Upper lobe of left lung (tissue), 6 donors: ENCODE measurements around the gene DLGAP4. TPM values are rescaled to one million over a fixed set of nuclear protein-coding genes. Genes with fewer than 3 reads are reported as not detected.
A peak's percentile ranks its signal among the peaks of the same experiment; 100 is the strongest.

ENCODE experiments used
- ATAC-seq, 2 donors: fragments of 200-7000 bp; cut with Tn5 transposase; one replicate each; pipeline ENCODE4 v1.9.1; 2022; ENCODE audit warnings: mild to moderate bottlenecking in 2 of 2, moderate library complexity in 2 of 2; ENCODE audit not compliant: low FRiP score in 2 of 2
- DNase-seq, 2 donors: peaks; one replicate each; pipeline ENCODE4 v3.0.0-alpha.2; 2019 to 2020
- H3K27ac ChIP-seq, 4 donors: fragments of 200-600 bp; sonication (generic); one replicate each; pipeline ENCODE4 v1.5.1; 2016 to 2019
- H3K27me3 ChIP-seq, 4 donors: fragments of 200-600 bp; sonication (generic); one replicate each; pipeline ENCODE4 v1.5.1; 2017 to 2019
- H3K36me3 ChIP-seq, 4 donors: fragments of 200-600 bp; sonication (generic); one replicate each; pipeline ENCODE4 v1.5.1; 2016 to 2019
- H3K4me1 ChIP-seq, 4 donors: fragments of 200-600 bp; sonication (generic); one replicate each; pipeline ENCODE4 v1.5.1; 2018 to 2019
- H3K4me3 ChIP-seq, 4 donors: fragments of 200-600 bp; sonication (generic); one replicate each; pipeline ENCODE4 v1.5.1; 2017 to 2019; ENCODE audit warnings: mild to moderate bottlenecking in 2 of 4, moderate library complexity in 1 of 4
- H3K9me3 ChIP-seq, 4 donors: fragments of 200-600 bp; sonication (generic); one replicate each; pipeline ENCODE4 v1.5.1; 2018 to 2019
- CTCF ChIP-seq, 6 experiments: fragments of 450-650 bp in 4 of 6; fragments of 200-600 bp in 2 of 6; sonication (generic) in 2 of 6; IDR thresholded peaks; one replicate each; pipeline ENCODE4 v1.5.1; 2016 to 2019; ENCODE audit warnings: antibody characterized with exemption in 6 of 6
- EP300 ChIP-seq, 4 donors: sonication (generic); formaldehyde crosslinking; IDR thresholded peaks; one replicate each; pipeline ENCODE4 v1.5.1; 2017; ENCODE audit warnings: antibody characterized with exemption in 4 of 4, control low read depth in 2 of 4
- POLR2A ChIP-seq, 4 donors: fragments of 450-650 bp; IDR thresholded peaks; one replicate each; pipeline ENCODE4 v1.5.1; 2016 to 2017; ENCODE audit warnings: antibody characterized with exemption in 4 of 4, mild to moderate bottlenecking in 2 of 4
- POLR2AphosphoS5 ChIP-seq, 2 donors: sonication (generic); formaldehyde crosslinking; IDR thresholded peaks; one replicate each; pipeline ENCODE4 v1.5.1; 2017; ENCODE audit warnings: antibody characterized with exemption in 2 of 2
- WGBS, 2 donors: methylation state at CpG; one replicate each; pipeline ENCODE4 v1.1.5; 2017 to 2018; 5-methylcytosine and 5-hydroxymethylcytosine counted together
- total RNA-seq, 6 donors: library from RNA; depleted of rRNA in 4 of 6; stranded (reverse); fragments of >200 nt in 4 of 6; gene quantifications; one replicate each; pipeline versions ENCODE4 v1.1.0 to v1.2.1, GENCODE V29; 2016 to 2021
- donor health status: DM: no; HTN: no; CAD: no; lungs with moderate emphysema.
- donor health status: DM: no; HTN: yes; CAD: no; lungs with severe emphysema.

Gene DLGAP4
- total RNA-seq, 6 donors from 2014 or later, result 31.5 to 92.0 (median 49.9) TPM

GRCh38 chr20:36544134-36545018, 238.2 kb downstream of the DLGAP4 start:
- Histone ChIP-seq H3K9me3 (no peaks in the 10 kb centered on the region), H3K4me1 (peaks cover 27 to 46% (median 37%) of the 10 kb centered on the region in 4 donors), H3K27ac (peak overlapping the region; percentile 76 to 92 (median 86)), H3K27me3 (no peaks in the 10 kb centered on the region), H3K4me3 (peak overlapping the region in 1 of 4 donors; percentile 63), H3K36me3 (peaks cover 0 to 46% (median 18%) of the 10 kb centered on the region in 4 donors)
- WGBS, 2 donors, result 63 to 70% methylated on average over 11 to 13 of the region's 15 CpGs
- TF ChIP-seq CTCF (IDR thresholded peaks at IDR 0.05) (no peak), POLR2A (IDR thresholded peaks at IDR 0.05) (no peak), POLR2AphosphoS5 (IDR thresholded peaks at IDR 0.05) (no peak), EP300 (IDR thresholded peaks at IDR 0.05) (no peak)
- ATAC-seq (no peak), DNase-seq (peak in 1 of 2 donors; percentile 32)

DNA sequence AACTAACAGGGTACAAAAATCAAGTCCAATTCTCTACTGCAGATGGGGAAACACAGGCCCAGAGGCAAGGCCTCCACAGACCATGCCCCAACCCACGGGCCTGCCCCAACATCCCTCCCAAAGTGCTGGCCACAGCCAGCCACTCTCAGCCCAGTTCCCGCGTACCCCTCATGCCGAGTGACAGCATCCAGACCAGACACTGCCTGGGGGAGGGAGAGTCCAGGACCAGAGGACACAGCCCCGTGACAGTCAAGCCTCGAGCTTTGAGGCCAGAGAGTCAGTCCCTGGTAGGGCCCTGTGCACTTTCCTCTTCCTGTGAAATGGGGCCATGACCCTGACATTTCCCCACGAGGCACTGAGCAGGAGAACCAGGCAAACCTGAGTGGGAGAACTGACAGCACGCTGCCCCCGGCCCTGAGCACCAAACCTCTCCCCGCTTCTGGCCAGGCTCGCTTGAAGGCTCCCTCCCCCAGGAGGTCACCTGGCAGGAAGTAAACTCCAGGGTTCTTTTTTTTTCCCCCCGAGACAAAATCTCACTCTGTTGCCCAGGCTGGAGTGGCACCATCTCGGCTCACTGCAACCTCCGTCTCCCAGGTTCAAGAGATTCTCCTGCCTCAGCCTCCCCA, 240.1 kb downstream of the DLGAP4 start:
- Histone ChIP-seq H3K36me3 (peaks cover 0 to 46% (median 19%) of the 10 kb centered on the region in 4 donors), H3K4me3 (no peak overlapping the region), H3K4me1 (peaks cover 27 to 39% (median 33%) of the 10 kb centered on the region in 4 donors), H3K27ac (no peak overlapping the region), H3K27me3 (no peaks in the 10 kb centered on the region), H3K9me3 (no peaks in the 10 kb centered on the region)
- 67 to 87% methylated on average over 9 to 12 of the region's 14 CpGs for WGBS, 2 donors
- DNase-seq (no peak), ATAC-seq (no peak)
- TF ChIP-seq POLR2AphosphoS5 (IDR thresholded peaks at IDR 0.05) (no peak), CTCF (IDR thresholded peaks at IDR 0.05) (no peak), EP300 (IDR thresholded peaks at IDR 0.05) (no peak), POLR2A (IDR thresholded peaks at IDR 0.05) (no peak)

GRCh38 chr20:36547186-36548005, 241.3 kb downstream of the DLGAP4 start:
- Histone ChIP-seq H3K27ac (no peak overlapping the region), H3K4me1 (peaks cover 23 to 30% (median 25%) of the 10 kb centered on the region in 4 donors), H3K9me3 (no peaks in the 10 kb centered on the region), H3K27me3 (no peaks in the 10 kb centered on the region), H3K4me3 (no peak overlapping the region), H3K36me3 (peaks cover 0 to 46% (median 19%) of the 10 kb centered on the region in 4 donors)
- no peak for TF ChIP-seq EP300 (IDR thresholded peaks at IDR 0.05)
- TF ChIP-seq POLR2A (IDR thresholded peaks at IDR 0.05), result no peak
- no peak for TF ChIP-seq POLR2AphosphoS5 (IDR thresholded peaks at IDR 0.05)
- TF ChIP-seq CTCF (IDR thresholded peaks at IDR 0.05), result no peak
- no peak for DNase-seq
- ATAC-seq, result no peak
- WGBS, 2 donors, result 81 to 86% methylated on average over 11 to 12 of the region's 12 CpGs

GRCh38 chr20:36548006-36548315, 241.8 kb downstream of the DLGAP4 start:
- DNase-seq, result no peak
- no peak overlapping the region for H3K27ac ChIP-seq
- peaks cover 0 to 46% (median 19%) of the 10 kb centered on the region in 4 donors for H3K36me3 ChIP-seq
- 67 to 85% methylated on average over 3 to 12 of the region's 12 CpGs for WGBS, 2 donors
- peaks cover 17 to 25% (median 20%) of the 10 kb centered on the region in 4 donors for H3K4me1 ChIP-seq
- H3K4me3 ChIP-seq, result no peak overlapping the region
- no peaks in the 10 kb centered on the region for H3K9me3 ChIP-seq
- H3K27me3 ChIP-seq, result no peaks in the 10 kb centered on the region
- TF ChIP-seq POLR2A (IDR thresholded peaks at IDR 0.05) (no peak), POLR2AphosphoS5 (IDR thresholded peaks at IDR 0.05) (no peak), CTCF (IDR thresholded peaks at IDR 0.05) (no peak), EP300 (IDR thresholded peaks at IDR 0.05) (no peak)
- ATAC-seq, result no peak
